SK-N-SH treated with all-trans-retinoic acid at 6 μM for 48 hours (cell line): ENCODE results near the gene ANKMY2.

Experiments
- ESRRG ChIP-seq: fragments of 250-450 bp; sonication (Bioruptor Pico); IDR thresholded peaks from 2 replicates; pipeline ENCODE4 v1.6.1; 2021; ENCODE audit warnings: mild to moderate bottlenecking
- GLIS3 ChIP-seq: fragments of 250-450 bp; sonication (Bioruptor Pico); IDR thresholded peaks from 2 replicates; pipeline ENCODE4 v1.5.0; 2020; ENCODE audit warnings: mild to moderate bottlenecking, moderate library complexity
- PPARA ChIP-seq: fragments of 250-450 bp; sonication (Bioruptor Pico); IDR thresholded peaks from 2 replicates; pipeline ENCODE4 v1.5.0; 2020; ENCODE audit warnings: mild to moderate bottlenecking, borderline replicate concordance
- RARB ChIP-seq: fragments of 250-450 bp; sonication (Bioruptor Pico); IDR thresholded peaks from 2 replicates; pipeline ENCODE4 v1.8.0; 2021; ENCODE audit warnings: mild to moderate bottlenecking, moderate library complexity
- TCF4 ChIP-seq: fragments of 250-450 bp; sonication (Bioruptor Pico); IDR thresholded peaks from 2 replicates; pipeline ENCODE4 v1.8.0; 2021; ENCODE audit warnings: mild to moderate bottlenecking, moderate library complexity, borderline replicate concordance
- ZNF565 ChIP-seq: fragments of 450-650 bp; formaldehyde crosslinking; conservative IDR thresholded peaks from 2 replicates; pipeline ENCODE4 v1.5.0; 2020; ENCODE audit warnings: low read depth, mild to moderate bottlenecking, moderate library complexity
- ZNF70 ChIP-seq: fragments of 450-650 bp; formaldehyde crosslinking; IDR thresholded peaks from 2 replicates; pipeline ENCODE4 v1.5.0; 2020; ENCODE audit warnings: mild to moderate bottlenecking, moderate library complexity
- TF ChIP-seq, protein P1 (sequence below): fragments of 250-450 bp; sonication (Bioruptor Pico); IDR thresholded peaks from 2 replicates; pipeline ENCODE4 v1.5.0; 2020; ENCODE audit warnings: mild to moderate bottlenecking, moderate library complexity
- TF ChIP-seq, protein P2 (sequence below): fragments of 250-450 bp; sonication (Bioruptor Pico); IDR thresholded peaks from 2 replicates; pipeline ENCODE4 v1.5.1; 2020; ENCODE audit warnings: low read depth, mild to moderate bottlenecking, moderate library complexity

DNA sequence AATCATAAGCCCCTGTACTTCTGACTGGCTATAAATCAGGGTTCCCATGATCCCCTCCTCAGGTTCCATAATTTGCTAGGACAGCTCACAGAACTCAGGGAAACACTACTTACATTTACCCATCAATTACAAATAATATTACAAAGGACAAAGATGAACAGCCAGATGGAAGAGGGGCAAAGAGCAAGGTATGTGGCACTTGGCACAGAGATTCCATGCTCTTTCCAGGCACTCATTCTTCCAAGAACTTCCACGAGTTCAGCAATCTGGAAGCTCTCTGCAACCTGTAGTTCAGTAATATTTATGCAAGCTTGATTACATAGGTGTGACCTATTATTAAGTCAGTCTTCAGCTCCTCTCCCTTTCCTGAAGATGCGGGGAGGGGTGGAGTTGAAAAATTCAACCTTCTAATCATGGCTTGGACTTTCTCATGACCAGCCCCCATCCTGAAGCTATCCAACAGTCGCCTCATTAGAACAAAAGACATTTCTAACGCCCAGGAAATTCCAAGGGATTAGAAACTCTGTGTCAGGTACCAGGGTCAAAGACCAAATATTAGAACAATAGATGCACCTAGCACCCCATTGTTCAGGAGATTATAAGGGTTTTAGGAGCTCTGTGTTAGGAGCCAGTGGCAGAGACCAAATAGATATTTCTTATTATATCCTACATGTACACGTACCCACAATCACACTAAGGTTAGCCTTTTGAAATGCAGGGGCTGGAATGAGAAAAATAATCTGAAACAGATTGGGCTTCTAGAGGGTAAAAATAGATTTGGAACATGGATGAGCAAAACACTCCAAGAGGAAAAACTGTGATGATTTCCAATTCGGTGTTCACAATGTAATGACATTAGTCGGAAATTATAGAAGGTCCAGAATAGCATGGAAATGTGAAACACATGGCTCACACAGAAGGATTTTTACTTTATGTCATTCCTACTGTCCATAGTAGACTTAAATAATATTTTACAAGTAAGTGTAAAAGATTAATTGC lies 7.0 kb downstream of the ANKMY2 start:
- TF ChIP-seq PPARA (CRISPR knock-in tag): no peak
- TF ChIP-seq RARB: no peak
- TF ChIP-seq GLIS3 (CRISPR knock-in tag): no peak
- no peak for TF ChIP-seq TCF4
- TF ChIP-seq, protein P1, sequence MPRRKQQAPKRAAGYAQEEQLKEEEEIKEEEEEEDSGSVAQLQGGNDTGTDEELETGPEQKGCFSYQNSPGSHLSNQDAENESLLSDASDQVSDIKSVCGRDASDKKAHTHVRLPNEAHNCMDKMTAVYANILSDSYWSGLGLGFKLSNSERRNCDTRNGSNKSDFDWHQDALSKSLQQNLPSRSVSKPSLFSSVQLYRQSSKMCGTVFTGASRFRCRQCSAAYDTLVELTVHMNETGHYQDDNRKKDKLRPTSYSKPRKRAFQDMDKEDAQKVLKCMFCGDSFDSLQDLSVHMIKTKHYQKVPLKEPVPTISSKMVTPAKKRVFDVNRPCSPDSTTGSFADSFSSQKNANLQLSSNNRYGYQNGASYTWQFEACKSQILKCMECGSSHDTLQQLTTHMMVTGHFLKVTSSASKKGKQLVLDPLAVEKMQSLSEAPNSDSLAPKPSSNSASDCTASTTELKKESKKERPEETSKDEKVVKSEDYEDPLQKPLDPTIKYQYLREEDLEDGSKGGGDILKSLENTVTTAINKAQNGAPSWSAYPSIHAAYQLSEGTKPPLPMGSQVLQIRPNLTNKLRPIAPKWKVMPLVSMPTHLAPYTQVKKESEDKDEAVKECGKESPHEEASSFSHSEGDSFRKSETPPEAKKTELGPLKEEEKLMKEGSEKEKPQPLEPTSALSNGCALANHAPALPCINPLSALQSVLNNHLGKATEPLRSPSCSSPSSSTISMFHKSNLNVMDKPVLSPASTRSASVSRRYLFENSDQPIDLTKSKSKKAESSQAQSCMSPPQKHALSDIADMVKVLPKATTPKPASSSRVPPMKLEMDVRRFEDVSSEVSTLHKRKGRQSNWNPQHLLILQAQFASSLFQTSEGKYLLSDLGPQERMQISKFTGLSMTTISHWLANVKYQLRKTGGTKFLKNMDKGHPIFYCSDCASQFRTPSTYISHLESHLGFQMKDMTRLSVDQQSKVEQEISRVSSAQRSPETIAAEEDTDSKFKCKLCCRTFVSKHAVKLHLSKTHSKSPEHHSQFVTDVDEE (CRISPR knock-in tag): no peak
- TF ChIP-seq, protein P2, sequence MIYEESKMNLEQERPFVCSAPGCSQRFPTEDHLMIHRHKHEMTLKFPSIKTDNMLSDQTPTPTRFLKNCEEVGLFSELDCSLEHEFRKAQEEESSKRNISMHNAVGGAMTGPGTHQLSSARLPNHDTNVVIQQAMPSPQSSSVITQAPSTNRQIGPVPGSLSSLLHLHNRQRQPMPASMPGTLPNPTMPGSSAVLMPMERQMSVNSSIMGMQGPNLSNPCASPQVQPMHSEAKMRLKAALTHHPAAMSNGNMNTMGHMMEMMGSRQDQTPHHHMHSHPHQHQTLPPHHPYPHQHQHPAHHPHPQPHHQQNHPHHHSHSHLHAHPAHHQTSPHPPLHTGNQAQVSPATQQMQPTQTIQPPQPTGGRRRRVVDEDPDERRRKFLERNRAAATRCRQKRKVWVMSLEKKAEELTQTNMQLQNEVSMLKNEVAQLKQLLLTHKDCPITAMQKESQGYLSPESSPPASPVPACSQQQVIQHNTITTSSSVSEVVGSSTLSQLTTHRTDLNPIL (CRISPR knock-in tag): no peak
- TF ChIP-seq ESRRG (CRISPR knock-in tag): no peak
- no peak for TF ChIP-seq ZNF70 (CRISPR knock-in tag)
- no peak for TF ChIP-seq ZNF565 (CRISPR knock-in tag)
